ENCODE measurements around the gene B3GALT5.
A peak's percentile ranks its signal among the peaks of the same experiment; 100 is the strongest.

The B3GALT5 gene

DNA sequence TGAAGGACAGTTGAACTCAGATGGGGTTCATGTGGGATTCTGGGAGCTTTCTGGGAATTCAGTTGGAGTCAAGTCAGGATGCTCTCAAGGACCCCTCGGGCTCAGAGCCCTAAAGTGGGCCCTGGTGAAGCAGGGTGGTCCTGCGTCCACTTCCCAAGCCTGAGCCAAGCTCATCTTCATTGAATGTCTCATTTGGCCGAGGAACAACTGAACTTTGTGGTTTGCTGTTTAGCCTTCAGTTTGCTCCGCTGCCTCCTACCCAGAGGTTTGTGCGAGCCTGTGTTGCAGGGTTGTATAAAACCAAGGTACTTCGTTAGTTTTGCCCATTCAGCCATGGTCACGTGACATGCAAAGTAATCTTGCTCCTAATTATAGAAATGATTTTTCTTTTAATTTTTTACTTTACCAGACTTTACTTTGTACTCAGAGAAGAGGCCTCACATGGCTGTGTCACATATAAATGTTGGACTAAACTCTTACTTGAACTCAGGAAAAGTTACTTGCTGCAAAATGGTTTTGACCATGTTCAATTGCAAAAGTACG lies 49.7 kb downstream of the B3GALT5 start:
- no peak for DNase-seq (ENCODE audit: low read depth, low spot score)

DNA sequence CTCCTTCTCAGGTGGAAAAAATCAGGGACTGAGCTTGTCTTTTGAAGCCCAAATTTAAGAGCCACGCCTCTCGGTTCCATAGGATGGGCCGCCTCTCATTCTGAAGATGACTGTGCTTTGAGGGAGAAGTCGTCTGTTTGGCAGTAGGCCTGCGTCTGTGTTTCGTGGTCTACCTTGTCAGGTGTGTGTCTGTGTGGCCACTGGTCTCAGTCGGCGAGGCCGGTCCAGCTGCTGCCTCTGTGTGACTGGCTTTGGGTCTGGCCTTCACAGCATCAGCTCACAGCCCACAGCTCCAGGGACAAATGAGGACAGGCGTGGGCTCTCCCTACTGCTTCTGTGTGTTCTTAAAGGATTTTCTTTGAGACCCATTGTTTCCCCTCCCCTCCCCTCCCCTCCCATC lies 50.3 kb downstream of the B3GALT5 start:
- no peak for DNase-seq (ENCODE audit: low read depth, low spot score)
- H3K4me3 ChIP-seq (ENCODE audit: low read length), result no peak overlapping the region

More for the DNA sequence above, 49.7 kb downstream of the B3GALT5 start:
- H3K4me3 ChIP-seq (ENCODE audit: low read length), result no peak overlapping the region

DNA sequence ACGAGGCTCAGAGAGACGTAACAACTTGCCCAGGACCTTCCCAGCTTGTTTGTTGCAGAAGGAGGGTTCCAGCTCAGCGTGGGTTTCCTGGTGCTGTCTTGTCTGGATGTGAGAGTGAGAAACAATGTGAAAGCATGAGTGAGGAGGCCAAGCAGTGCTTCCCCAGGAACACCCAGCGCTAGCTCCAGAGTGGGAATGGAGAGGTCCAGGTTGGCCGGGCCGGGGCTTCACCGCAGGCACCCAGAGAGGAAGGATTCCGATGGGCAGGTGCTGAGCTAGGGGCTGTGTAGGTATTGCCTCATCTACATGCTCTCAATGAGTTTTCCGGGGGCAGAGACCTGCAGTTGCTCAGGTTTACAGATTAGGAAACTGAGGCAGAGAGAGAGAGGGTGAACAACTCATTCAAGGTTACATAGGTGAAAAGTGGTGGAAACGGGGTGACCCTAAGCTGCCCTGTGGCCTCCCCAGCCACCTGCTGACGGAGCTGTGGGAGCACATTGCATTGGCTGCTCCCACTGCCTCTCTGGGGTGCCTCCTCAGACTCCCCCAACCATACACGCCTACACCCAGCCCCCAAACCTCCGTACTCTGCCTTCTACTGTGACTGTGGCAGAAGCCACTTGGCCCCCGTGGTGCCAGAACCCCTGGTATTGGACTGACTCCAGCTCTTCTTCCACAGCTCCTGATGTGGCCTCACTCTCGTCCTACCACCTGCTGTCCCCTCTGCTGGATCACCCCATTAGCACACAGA lies 51.2 kb downstream of the B3GALT5 start:
- no peak for DNase-seq (ENCODE audit: low read depth, low spot score)
- no peak overlapping the region for H3K4me3 ChIP-seq (ENCODE audit: low read length)

DNA sequence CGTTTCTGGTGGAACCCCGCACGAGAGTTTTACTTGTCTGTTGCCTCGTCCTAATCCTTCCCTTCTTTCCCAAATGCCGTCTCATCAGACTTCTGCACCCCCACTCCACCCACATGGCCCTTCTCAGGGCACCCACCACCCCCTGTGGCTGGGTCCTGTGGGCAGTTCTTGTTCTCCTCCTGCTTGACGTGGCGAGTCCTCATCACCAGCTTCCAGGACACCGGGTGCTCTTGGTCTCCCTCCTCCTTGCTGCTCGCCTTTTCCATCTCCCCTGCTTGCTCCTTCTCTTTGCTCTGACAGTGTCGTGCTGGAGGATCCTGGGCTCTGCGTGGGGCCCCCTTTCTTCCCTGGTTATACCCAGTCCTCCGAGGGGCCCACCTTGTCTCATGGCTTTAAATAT lies 51.8 kb downstream of the B3GALT5 start:
- no peak for DNase-seq (ENCODE audit: low read depth, low spot score)
- no peak overlapping the region for H3K4me3 ChIP-seq (ENCODE audit: low read length)

DNA sequence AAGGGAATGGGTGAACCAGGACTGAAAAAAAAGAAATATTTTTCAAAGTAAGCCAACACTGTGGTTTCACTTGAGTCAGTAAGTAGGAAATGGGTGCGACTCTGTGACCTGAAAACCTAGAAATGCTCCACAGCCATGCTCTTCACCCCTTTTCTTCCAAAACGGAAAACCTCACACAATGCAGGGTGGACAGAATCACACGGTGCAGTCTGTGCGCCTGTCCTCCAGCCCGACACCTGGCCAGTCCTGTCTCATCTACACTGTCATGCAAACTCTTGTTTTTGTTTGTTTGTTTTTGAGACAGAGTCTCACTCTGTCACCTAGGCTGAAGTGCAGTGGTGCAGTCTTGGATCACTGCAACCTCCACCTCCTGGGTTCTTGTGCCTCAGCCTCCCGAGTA lies 53.3 kb downstream of the B3GALT5 start:
- no peak for DNase-seq (ENCODE audit: low read depth, low spot score)
- no peak overlapping the region for H3K4me3 ChIP-seq (ENCODE audit: low read length)

DNA sequence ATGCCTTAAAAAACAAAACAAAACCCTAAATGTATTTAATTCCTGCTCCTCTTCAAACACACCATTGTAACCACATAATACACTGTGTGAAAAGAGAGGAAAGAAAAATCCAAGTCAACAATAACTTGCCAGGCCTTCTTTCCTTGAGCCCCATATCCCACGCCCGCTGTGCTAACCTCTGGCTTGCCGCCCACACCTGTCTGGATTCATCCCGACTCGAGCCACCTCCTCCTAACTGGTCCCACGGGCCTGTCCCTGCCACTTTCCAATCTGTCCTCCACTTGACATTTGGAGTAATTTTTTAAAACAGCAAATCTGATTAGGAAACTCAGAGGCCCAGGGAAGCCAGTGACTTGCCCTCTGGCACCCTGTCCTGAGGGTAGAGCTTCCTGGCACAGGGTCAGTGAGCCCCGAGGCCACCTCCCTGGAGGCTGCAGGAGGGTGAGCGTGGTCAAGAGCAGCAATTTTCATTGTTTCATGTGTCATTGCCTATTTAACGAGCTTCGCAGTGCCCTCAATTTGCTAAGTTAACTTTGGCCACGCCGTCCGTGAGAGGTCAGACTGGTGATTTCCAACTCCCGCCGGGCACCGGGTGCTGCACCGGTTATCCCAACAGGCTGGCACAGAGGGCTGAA lies 54.1 kb downstream of the B3GALT5 start:
- DNase-seq (ENCODE audit: low read depth, low spot score), result no peak
- H3K4me3 ChIP-seq (ENCODE audit: low read length), result no peak overlapping the region

DNA sequence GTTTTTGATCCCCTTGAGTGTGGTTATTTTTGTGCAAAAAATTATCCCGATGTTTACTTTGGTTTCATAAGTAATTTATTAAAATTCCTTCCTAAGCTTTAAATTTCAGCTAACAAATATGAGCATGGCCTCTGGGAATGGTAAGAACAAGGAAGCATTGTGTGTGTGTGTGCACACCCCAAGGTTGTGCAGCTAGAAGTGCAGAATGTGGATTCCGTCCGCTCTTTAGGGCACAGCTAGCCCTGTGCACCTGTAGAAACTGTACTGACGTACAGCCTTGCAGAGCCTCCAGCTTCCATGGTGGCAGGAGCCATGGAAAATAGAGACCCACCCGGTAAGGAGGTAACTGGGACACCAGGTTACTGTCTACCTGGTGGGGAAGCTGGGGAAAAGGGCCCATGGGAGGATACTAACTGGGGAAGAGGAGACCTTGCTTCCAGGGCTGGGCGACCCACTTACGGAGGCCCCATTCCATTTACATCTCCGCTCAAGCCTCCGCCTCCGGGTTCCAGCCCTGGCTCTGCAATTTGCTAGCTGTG lies 54.7 kb downstream of the B3GALT5 start:
- no peak for DNase-seq (ENCODE audit: low read depth, low spot score)
- no peak overlapping the region for H3K4me3 ChIP-seq (ENCODE audit: low read length)

DNA sequence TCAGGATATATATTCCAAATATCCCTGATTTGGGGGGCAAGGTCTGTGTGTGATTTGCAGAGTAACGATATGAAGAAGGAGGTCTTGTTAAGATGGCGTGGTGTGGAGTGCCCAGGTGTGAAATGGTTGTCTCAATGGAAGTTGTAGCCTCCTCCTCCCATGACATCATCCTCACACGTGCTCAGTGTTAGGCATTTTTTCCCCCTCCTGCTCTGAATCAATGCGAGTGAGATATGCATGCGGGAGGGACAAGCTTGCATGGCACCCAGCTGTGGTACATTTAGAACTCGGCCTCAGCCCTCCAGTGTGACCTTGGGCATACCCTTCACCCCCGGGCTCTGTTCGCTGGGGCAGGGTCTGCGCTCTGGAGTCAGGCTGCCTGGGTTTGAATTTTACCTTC lies 55.6 kb downstream of the B3GALT5 start:
- no peak for DNase-seq (ENCODE audit: low read depth, low spot score)
- no peak overlapping the region for H3K4me3 ChIP-seq (ENCODE audit: low read length)

DNA sequence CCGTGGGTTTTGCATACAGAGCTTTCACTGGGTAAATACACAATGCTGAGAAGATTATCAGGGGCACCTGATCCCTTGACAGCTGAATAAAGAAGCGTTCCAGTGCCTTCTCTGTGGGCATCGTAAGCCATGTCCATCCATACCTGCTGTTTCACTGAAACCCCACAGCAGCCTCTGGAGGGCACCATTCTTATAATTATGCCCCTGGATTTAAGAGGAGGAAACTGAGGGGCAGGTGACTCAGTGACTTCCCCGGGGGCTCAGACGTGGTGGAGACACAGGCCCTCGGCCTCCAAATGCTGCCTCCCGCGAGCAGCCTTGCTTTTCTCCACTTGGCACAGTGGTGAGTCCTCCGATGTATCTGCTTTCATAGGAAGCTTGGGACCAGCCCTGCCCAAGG lies 56.7 kb downstream of the B3GALT5 start:
- no peak for DNase-seq (ENCODE audit: low read depth, low spot score)
- H3K4me3 ChIP-seq (ENCODE audit: low read length), result no peak overlapping the region

DNA sequence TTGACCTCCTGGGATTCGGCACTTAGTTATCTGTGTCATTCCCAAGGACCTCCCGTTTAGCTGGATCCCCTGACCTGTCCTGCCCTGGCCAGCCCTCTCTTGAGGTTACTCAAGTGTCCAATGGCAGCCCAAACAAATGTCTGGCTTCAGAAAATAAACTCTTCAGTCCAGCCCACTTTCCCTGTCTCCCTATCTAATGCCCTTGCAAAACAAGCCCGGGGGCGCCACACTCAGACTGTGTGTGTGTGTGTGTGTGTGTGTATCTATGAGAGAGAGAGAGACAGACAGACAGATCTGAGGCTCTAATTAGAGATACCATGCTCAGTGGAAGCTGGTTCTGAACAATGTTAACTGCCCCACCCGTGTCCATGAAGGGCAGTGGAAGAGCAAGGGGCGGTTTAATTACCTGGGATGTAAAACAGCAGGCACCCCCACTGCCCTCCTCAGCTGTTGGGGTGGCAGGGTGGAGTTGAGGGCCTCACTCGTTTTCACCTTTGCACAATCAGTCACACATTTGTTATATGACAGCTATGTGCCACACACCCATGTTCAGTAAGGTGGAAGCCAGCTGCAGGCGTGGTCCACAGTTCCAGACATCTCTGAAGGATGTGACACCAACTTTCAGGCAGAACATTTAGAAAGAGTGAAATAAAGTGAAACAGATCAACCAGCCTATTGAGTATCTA lies 57.4 kb downstream of the B3GALT5 start:
- DNase-seq (ENCODE audit: low read depth, low spot score), result no peak
- H3K4me3 ChIP-seq (ENCODE audit: low read length), result no peak overlapping the region

DNA sequence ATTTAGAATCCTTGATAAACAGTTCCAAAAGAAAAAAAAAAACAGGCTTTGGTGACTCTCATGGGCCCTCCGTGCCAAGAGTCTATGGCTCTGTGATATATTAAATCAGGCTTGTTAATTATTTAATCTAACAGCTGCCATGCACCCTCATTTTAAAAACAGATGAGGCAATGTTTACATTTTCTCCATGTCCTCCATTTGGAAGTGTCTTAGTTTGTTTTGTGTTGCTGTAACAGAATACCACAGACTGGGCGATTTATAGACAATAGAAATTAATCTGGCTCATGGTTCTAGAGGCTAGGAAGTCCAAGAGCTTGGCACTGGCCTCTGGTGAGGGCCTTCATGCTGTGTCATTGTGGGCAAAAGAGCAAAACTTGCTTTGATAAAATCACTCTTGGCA lies 58.0 kb downstream of the B3GALT5 start:
- H3K4me3 ChIP-seq (ENCODE audit: low read length), result no peak overlapping the region
- DNase-seq (ENCODE audit: low read depth, low spot score), result no peak

DNA sequence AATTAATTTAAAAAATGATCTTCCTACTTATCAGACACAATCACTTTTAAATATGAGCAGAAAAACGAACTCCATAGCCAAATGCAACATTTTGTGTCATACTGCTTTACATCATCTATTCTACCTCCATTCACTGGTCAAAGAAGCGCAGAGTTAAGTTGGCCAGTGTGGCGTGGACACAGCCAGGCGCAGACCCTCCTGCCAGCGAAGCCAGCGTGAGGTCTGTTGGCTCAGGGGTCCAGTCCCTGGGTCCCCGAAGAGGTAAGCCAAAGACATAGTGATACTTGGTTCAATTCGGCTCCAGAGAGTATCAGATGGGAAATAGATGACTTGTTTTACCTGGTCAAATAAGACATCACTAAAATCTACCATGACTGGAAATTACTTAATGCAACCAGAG lies 59.2 kb downstream of the B3GALT5 start:
- no peak overlapping the region for H3K4me3 ChIP-seq (ENCODE audit: low read length)

DNA sequence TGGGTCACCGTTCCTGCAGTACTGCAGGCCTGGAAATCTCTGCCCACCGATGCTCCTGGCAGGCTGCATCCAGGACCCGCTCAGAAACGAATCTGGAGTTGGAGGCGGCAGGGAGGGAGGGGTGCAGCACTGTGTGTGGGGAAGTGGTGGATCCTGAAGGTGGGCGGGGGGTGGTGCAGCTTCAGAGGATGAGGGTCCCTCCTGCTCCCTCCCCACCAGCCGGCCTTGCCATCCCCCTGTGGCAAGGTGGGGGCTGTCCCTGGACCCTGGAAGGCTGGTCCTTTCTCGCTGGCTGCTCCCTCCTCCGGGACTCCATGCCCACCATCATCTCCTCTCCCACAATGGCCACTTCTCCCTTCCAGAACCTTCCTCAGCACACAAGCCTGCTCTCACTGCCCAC lies 60.4 kb downstream of the B3GALT5 start:
- no peak overlapping the region for H3K4me3 ChIP-seq (ENCODE audit: low read length)
- DNase-seq (ENCODE audit: low read depth, low spot score), result no peak

More for the DNA sequence above, 59.2 kb downstream of the B3GALT5 start:
- DNase-seq (ENCODE audit: low read depth, low spot score), result no peak

DNA sequence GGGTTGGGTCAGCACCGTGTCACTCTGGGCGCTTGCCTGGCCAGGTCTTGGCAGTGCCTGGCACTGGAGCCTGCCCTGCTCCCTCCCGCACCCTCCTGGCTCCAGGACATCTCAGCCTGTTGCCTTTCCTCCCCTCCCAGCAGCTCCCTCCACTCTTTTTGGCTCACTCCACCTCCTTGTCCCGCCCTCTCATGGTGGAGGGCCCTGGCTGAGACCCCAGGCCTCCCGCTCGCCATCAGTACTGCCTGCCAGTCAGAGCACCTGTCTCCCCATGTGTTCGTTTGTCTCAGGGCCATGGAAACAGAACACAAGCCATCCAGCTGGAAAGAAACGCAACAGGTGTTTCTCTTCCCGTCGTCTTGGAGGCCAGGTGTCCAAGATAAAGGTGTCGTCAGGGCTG lies 61.0 kb downstream of the B3GALT5 start:
- no peak for DNase-seq (ENCODE audit: low read depth, low spot score)
- no peak overlapping the region for H3K4me3 ChIP-seq (ENCODE audit: low read length)

DNA sequence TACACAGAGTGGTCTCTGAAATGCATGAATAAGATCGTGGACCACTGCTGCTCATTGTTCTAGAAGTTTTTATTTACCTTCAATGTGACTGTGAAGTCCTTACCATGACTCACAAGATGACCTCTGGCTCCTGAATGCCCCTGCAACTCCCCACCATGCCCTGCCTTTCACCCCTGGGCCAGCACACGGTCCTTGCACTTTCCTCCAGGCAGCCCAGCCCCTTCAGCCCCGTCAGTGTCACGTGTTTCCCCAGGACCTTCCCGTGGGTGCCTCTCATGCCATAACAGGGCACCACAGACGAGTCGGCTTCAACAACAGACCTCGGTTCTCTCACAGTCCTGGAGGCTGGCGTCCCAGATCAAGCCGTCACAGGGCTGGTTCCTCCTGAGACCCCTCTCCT lies 62.1 kb downstream of the B3GALT5 start:
- DNase-seq (ENCODE audit: low read depth, low spot score), result no peak
- no peak overlapping the region for H3K4me3 ChIP-seq (ENCODE audit: low read length)

DNA sequence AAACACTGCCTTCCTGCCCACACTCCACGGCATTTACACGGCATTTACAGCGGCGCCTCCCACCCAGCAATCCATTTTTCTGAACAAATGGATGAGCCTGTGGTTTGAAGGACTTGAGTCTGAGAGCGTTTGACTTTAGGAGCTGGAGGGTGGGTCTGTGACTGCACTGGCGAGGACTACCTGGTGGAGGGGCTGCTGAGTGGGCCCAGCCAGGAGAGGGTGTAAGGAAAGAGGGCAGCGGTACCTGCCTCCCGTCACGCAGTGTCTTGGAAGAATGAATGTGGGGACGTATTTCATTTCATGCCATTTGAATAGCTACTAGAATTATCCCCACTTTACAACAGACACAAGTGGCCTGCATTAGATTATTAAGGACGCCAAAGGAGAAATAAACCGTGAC lies 62.9 kb downstream of the B3GALT5 start:
- DNase-seq (ENCODE audit: low read depth, low spot score), result no peak
- H3K4me3 ChIP-seq (ENCODE audit: low read length), result no peak overlapping the region

DNA sequence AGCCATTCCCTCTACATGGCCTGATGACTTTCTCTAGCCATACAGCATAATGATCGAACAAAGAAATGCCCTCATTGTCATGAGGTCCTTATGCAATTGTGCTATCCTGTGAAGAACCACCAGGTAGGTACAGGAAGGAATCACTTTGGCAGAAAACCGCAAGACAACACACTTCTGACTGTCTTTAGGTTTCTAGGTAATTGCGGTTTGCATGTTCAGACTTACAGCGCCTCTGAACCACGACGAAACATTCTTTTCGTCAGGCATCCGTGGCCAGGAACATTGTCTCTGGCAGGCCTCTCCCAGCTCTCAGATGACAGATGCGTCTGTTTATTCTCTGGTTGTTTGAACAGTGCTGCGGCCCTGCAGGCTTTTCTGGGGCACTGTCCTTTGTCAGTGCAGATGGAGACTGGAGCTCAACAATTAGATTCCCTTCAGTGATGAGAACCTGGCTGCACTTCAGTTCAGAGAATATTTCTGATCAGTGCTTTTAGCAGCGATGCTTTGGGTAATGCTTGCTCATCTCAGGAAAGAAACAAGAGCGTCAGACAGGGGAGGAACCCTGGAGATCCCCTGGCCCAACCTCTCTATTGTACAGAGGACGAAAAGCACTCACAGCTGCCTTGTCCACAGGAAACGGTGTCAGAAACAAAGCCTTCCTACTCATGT lies 63.4 kb downstream of the B3GALT5 start:
- peak; percentile 46 for DNase-seq (ENCODE audit: low read depth, low spot score)

DNA sequence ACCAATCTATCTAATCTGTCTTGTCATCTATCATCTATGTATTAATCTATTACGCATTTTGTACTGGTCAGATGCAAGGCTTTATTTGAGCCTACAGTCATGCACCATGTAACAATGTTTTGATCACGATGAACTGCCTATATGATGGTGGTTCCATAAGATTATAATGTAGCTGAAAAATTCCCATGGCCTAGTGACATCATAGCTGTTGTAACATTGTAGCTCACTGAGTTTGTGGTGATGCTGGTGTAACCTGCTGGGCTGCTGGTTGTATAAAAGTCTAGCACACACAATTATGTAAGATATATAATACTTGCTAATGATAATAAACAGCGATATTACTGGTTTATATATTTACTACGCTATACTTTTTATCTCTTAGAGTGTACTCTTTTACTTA lies 67.5 kb downstream of the B3GALT5 start:
- no peak for DNase-seq (ENCODE audit: low read depth, low spot score)
- H3K4me3 ChIP-seq (ENCODE audit: low read length), result no peak overlapping the region

More for the DNA sequence above, 63.4 kb downstream of the B3GALT5 start:
- no peak overlapping the region for H3K4me3 ChIP-seq (ENCODE audit: low read length)

DNA sequence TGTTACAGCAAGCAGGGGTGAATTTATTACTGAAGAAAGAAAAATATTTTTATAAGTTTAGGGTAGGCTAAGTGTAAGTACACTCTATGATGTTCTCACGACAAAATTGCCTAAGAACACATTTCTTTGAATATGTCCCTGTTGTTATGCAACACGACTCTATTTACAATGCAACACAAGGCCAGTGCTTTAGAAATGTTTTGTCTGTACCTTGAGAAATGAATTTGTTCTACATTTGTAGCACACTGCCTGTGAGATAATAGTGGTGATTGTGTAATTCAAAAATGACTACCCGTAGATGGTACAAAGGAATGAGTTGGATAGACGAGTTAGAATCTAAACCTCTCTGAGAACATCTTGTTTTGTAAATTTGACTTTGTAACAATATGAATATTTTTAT lies 68.5 kb downstream of the B3GALT5 start:
- DNase-seq (ENCODE audit: low read depth, low spot score), result no peak
- no peak overlapping the region for H3K4me3 ChIP-seq (ENCODE audit: low read length)

All from Jurkat, Clone E6-1 (cell line).